Activated T-cell treated with anti-CD3 and anti-CD28 coated beads for 24 hours (primary cell): ENCODE data around the gene ATP10A.

Experiments used
- DNase-seq: peaks from one replicate; pipeline ENCODE4 v3.0.0-alpha.2; 2020; ENCODE audit warnings: low read depth

Gene ATP10A

DNA sequence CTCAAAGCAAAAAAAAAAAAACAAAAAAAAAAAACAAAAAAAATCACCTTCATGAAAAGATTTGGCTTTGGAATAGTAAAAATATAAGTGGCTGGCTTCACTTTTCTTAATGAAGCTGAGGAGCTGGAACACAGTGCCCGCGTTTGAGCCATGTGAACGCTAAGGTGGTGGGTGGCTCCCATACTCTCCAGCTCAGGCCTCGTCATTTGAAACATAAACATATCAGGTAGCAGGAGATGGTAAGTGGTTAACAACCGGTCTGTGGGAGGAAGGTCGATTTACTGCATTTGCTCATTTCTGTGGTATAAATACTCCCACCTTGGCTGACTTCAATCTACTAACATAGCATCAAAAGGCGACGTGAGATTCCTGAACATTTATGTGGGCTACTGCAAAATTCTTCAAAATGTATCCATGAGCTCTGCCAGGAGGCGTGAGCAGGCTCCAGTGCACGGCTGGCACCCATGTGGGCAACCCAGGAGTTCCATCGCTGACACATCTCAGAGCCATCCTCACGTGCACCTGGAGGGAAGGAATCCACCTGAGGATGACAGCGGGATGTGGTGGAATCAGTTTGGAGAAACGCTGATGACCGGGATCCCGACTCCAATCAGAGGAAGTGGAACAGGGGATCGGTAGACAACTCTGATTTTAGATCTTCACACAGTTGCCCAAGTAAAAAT is 157.6 kb downstream of the ATP10A start:
- DNase-seq, result no peak

DNA sequence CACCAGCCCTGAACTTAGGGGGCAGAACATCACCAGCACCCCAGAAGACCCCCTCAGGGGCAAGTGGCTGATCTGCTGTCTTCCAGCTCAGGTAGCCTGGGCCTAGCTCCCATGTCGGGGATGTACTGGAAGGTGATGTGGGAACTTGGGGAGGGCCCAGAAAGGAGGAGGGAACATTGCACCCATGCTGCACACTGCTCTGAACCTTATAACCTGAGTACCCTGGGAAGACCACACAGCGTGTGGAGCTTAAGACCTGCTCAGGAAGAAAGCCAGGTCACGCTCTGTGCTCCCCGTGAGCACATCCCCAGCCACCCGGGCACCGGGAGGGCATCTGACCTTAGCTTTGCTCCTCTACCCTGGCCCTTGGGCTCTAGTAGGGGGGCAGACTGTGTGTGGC is 159.4 kb downstream of the ATP10A start:
- no peak for DNase-seq

DNA sequence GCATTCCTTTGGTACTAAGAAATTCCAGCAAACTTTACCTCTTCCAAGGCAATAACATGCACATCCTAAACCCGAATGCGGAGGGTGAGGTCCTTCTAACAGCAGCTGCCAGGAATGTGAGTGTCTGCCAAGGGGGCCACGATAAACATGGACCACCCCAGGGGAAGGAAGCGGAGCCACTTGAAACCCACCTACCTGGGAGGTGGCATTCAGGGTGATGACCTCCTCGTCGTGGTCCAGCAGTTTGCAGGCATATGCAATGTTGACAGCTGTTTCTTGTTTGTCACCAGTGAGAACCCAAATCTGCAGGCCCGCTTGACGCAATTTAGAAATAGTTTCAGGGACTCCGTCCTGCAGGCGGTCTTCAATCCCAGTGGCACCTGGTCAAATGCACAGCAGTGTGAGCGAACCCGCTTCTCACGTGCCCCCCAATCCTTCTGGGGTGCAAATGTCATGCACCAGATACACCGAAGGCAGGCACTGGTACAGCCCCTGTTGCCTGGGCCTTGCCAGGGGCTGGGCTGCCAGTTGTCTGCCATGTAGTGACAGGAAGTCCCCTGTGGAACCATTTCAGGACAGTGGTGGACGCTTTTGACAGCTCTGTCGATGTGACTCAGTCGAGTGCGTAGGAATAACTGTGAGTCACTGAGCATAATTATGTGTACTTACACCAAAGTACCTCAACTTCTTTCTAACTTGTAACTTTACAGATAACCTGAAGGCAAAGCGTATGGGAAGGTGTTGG is 161.2 kb downstream of the ATP10A start:
- no peak for DNase-seq

DNA sequence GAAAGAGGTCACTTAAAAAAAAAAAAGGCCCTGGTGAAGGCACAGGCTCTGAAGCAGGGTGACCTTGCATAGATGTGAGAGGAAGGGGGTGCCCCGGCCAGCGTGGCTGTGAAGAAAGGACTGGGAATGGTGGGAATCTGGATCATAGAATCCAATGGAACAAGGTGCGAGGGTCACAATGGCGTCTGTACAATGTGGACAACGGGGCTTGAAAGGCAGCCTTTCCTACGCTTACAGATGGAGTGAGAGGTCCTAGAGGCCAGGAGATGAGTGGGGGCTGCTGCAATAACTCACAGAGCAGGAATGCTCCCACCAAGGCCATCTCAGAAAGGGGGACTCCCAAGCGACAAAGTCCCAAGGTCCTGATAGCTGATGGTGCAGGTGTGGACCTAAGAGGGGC is 162.2 kb downstream of the ATP10A start:
- no peak for DNase-seq

DNA sequence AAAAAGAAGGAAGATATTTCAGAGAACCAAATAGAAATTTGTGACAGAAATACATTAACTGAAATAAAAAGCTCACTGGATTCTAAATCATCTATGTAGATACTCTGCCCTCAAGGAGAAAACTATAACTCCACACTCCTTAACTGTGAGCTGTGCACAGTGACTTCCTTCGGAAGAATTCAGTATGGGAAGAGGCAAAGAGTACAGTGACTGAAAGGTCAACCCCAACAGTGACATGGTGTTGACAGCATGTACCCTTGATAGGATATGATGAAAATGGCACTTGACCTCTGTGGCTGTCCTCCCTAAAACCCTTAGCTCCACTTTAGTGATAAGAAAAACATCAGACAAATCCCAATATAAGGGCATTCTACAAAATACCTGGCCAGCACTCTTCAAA is 165.5 kb downstream of the ATP10A start:
- DNase-seq, result no peak

DNA sequence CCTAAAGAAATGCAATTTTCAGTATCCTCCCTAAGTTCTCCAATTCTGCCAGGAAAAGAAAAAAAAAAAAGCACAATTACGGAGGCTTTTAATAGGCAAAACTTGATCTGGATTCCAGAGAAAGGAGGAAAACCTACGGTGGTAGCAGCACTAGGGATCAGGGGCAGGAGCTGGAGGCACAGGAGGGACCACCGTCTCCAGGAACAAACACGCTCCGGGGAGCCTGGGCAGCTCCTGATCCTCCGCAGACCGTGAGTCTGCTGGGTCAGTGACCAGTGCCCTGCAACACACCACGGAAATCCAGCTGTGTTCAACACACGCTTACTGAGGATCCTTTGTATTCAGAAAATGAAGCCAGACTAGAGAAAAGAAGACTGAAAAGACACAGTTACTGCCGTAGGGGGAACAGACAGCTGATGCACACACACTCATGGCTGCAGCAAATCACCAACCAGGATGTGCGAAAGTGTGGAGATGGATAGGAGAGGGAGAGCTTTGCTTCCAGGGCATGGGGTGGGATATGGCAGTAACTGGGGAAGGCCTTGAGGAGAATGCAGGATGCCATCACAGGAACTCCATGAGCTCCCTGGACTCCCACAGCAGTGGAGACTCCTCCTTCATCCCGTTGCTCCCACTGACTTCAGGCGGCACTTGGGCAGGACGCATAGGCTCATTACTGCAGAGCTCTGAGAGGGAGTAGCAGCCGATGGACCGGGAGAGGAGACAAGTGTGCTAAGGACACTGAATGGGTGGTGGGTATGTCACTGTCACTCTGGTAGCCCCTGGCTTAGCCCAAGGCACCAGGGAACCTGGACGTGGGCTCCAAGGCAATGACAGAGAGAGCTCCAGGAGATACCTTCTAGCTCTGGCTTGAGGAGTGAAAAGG is 167.0 kb downstream of the ATP10A start:
- no peak for DNase-seq

DNA sequence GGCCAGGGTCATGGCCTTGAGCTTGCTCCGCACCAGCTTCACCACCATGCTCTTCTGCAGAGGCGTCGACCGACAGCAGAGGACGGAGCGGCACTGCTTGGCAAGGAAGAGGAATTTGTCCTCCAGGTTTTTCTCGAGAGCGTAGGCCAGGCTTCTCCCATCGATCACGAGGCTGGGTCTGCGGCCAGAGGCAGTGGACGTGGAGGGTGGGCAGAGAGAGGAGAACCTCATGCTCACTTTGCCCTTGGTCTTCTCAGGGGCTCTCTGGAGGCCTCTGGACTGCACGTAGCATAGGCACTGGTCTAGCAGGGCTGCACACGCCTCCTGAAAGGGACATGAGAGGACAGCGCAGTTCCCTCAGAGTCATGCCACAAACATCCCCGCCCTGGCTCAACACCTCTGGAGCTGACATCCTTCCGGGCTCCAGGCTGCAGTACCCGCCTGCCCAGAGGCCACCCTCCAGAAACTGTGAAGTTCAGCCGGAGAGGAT is 168.3 kb downstream of the ATP10A start:
- DNase-seq, result no peak

DNA sequence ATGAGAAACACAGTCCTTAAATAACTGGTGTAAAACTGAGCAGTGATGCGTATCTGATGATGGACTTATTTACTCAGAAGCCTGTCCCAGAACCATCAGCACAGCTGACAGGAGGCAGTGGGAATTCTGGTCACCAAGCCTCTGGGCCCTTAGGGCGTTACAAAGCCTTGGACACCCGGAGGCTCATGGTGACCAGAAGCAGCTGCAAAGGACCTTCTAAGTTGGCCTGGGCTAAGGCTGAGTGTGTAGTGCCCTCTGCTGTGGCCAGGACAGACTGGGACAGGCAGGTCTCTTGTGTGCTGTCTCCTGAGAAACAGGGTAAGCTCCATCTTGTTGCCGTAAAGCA is 168.9 kb downstream of the ATP10A start:
- DNase-seq, result no peak

DNA sequence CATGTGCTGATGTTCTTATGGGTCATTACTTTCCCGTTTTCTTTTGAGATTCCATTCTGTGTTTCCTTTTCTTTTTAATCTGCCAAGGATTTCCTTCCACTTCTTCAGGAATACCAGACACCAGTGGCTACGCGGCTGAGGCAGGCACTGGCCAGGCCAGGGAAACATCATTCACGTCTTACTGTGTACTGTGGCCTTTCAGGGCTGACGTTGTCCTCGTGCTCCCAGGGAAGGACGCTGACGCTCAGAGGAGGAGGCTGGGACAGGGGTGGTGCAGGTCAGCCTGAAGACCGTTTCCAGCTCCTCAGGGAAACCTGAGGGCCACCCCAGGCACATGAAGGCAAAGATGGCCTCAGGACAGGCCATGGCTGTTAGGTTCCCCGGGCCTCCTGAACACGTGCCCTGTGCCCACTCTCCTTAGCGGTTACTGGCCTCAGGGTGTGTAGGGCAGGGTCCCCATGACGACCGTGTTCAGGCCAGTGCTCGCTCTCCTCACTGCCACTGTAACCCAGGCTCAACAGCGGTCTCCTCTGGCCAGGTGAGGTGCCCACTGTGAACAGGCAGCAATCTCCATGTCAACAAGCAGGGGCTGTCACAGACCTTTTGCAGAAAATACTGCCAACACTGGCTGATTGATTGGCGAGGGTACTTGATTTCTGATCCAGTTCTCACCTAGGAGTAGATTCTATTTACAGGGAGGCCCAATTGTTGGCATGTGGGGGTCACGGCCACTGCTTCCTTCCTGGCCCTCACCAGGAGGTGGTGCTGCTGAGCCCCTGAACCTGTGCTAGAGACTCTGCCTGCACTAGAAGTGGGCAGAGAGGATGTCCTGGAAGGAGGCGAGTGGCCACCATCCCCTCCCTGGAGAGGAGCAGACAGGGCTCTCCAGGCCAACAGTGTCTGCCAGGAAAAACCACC is 169.5 kb downstream of the ATP10A start:
- DNase-seq, result peak; percentile 15

DNA sequence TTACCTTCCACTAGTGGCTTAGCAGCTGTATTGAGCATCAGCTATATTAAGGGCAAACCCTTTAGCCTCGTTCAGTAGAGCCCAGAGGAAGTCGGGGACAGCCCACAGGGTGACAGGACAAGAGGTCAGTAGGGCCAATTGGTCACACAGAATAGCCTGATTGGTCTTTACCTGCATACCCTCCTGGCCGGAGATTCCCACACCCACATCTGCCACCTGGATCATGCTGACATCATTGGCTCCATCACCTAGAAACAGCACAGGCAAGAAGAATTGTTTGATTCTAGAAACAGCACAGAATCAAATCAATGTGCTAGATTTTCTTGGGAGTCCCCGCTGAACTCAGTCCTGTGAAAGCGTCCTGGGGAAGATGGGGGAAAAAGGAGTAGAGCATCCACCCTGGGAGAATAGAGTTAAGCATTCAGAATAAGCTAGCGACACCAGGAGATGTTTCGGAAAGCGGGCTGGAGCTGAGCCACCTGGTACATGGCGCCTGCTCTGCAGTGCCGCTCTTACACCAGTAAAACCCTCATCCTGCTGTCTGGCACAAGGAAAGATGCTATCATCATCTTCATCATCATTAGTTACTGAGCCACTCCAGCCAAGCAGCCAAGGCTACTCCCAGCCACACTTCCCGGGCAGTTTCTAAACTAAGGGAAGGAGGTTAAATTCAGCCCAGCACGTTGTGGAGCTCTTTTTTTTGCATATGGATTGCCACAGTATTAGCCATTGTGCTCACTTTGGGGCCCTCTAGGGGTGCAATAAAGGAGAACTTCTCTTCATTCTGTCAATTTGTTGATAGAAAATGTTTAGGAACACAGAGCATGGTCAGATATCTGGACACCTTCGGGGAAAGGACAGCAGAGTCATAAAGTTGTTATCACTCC is 171.3 kb downstream of the ATP10A start:
- no peak for DNase-seq

DNA sequence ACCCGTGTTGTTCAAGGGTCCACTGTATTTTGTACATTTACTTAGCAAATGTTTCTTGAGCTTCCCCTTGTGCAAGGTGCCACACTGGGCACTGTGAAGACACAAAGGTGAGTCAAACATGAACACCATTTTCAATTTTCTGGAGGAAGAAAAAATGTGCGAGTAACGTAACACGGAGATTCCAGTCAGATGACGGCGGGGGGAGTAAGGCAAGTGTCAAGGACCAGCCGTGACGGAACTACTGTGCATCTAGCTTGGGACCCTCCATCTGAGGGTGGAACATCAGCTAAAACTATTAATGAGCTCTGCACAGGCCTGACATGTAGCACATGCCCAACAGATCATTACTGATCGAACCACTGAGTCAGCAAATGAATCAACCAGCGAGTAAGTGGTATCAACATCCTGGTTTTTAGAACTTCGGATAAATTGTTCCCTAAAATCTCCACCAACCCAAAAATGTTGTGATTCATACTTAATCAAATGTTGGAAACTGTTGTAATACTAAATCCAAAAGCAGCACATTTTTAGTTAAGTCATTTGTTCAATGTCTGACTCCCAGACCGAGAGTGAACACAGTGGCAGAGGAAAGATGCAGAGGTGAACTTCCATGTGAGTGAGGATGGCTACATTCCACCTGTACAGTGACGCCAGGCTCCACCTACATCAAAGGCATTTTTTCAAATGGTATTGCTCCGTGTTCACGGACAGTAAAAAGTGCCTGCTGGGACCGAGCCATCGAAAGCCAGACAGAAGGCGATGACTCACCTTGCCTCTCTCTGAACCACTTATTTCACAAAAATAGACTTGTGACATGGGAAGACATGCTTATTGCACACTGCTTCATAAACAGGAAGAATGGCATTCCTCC is 172.2 kb downstream of the ATP10A start:
- DNase-seq, result no peak

DNA sequence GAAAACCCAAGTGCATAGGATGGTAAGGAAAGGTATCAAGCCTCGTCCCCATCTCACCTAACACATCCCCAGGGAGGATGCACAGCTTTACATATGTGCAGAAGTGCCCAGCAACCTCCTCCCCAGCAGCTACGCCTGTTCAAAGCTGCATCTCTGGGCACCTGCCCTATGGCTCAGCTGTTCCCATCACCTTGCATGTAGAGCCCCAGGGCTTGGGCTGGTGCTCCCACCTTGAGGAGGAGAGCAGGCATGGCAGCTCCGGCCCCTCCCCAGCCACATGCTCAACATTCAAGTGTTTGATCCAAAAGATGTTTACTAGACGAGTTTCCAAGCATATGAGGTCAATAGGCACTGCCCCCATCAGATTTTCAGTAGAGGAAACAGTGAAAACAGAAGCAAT is 173.5 kb downstream of the ATP10A start:
- DNase-seq, result no peak

DNA sequence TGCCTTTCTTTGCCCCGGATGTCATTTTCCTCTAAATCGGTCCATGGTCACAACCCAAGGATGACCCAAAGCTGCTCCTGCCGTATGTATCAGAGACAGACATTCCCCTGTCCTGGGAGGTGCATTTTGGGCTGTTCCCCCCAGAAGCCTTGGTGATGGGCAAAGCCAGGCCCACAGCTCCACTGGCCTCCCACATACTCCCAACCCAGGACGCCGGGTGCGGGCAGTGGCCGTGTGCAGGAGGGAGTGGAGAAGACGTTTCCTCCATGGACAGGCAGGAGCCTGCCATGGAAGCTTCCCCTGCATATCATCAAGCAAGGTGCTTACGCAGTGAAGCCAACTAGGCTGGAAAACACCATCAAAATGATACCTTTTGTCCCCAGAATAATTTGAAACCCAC is 175.0 kb downstream of the ATP10A start:
- DNase-seq, result no peak

DNA sequence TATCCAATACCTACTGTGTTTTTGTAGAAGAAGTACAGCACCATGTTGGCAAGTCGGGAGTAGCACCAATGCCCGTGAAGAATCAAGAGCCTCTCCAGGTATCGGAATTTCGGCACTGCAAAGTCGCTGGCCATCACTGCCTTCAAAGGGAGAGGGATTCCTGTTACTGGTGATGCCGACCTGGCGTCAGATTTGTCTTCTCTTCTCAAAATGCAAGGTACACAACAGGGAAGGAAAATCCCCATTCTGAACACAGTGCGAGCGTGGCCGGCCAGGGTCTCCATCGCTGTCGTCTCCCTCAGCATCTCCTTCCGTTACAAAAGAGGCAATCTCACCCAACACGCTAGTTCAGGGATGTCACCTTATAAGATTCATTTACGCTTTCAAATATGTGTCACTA is 175.4 kb downstream of the ATP10A start:
- no peak for DNase-seq

DNA sequence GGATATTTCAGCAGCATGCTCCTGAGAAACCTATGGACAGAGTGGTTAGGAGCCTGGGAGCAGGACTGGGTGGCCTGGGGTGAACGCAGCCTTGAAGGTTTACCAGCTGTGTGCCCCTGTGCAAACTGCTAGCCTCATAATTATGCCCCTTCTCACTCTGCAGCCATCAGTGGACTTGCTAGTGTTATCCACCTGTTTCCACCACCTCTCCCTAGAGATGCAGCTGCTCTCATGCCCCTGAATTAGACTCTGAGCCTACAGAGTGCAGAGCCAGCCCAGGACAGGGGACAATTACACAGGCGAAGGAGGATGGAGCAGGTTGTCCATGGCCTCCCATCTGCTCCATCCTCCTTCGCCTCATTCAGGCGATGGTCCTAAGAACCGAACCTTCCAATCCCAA is 175.9 kb downstream of the ATP10A start:
- DNase-seq, result no peak

DNA sequence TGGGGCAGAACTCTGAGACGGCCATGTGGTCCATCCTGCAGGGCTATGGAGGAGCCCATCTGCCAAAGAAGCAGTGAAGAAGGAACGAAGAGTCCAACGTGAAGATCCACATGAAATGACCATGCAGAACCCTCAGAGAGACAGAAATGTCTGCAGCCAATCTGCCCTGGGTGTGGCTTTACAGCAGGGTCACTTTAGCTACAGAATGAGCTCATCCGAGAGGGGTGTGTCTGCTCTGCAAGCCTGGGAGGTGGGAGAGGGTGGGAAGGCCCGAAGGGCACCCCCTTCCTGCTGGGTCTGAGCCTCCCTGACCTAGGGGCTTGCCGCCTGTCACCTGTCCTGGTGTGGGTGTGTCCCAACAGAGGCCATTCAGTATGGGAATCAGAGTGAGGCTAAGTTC is 176.3 kb downstream of the ATP10A start:
- DNase-seq, result no peak

DNA sequence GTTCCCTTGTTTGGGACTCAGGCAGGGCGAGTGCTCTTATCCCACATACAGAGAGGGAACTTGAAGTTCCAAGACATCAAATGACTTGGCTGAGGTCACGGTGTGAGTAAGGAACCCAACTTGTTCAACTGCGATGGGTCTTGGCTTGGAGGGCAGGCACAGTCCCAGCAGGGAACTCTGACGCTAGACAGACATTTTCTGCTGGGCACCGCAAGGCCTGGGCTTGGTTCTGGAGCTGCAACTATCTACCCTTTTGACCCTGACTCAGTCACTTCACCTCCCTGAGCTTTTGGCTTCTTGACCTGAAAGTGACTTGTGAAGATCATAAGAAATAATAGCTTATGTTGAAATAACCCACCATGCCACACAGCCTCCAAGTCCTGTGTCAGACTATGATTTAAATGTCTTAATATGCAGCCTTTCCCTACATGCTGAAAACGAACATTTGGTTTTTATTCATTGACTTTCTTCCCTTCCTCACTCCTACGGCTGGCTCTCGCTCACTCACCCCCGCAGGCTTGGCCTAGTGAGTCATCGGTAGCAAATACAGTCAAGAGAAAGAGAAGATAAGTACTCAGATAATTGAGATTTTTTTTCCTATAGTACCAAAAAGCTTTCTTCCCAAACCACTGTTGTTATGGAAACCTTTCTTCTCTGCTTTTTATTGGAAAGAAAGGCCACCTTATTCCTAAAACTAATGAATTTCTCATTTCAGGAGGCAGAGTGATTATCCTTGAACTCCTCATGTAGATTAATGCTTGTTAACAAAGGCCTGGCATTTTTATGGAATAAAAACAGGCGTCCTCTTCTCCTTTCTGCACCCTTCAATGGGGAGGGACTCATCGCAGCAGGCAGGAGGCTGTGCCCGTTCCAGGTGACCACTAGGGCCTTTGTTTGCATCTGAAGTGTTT is 178.4 kb downstream of the ATP10A start:
- DNase-seq, result no peak

DNA sequence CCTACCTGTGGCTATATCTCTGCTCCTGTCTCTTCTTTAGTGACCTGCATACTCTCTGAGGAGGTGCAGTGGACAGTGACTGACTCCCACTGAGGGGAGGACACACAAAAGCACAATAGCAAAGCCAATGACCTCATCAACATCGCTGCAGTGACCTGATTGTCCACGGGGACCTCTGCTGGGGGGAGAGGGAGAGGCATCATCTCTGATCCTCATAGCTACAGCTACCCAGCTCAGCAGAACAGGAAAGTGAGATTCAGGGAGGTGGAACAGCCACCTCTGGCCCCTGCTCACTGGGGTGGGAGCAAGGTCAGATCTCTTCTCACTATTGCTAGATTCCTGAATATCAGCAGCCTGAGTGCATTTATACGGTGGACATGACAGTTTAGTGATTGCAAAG is 179.2 kb downstream of the ATP10A start:
- DNase-seq, result no peak

DNA sequence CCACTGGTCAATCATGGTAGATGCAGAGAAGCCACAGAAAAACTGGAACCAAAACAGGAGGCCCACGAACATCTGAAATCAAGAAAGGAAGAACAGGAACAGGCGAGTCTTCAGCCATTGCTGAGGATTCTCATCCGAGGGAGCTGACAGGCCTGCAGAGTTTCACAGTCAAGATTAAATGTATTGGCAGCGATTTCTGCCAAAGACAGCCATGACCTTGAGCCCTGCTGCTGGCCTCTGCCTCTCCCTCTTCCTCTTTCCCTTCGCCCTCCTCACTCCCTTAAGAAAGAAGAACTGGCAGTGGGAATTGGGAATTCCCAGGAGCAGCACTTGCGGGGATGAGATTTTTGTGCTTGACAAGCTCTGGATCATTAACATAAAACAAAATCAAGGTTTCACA is 179.7 kb downstream of the ATP10A start:
- no peak for DNase-seq
